Smooth muscle cell (in vitro differentiated cells): ENCODE data around the gene C17orf67. TPM values are rescaled to one million over a fixed set of nuclear protein-coding genes. Genes with fewer than 3 reads are reported as not detected.
A peak's percentile ranks its signal among the peaks of the same experiment; 100 is the strongest.

Experiments
- DNase-seq: peaks from one replicate; lab custom pipeline; 2025; ENCODE audit not compliant: unreplicated experiment; lab: John Stamatoyannopoulos, UW
- H2AFZ ChIP-seq: fragments of 200-600 bp; sonication (generic); 2 replicates; pipeline ENCODE4 v1.6.0; 2016; ENCODE audit warnings: antibody characterized with exemption, low read depth, mild to moderate bottlenecking
- H3F3A ChIP-seq: fragments of 200-600 bp; sonication (generic); 2 replicates; pipeline ENCODE4 v1.6.0; 2017; ENCODE audit warnings: antibody characterized with exemption, low read depth
- H3K27ac ChIP-seq: fragments of 200-600 bp; sonication (generic); 2 replicates; pipeline ENCODE4 v1.5.1; 2016; ENCODE audit warnings: low read depth, mild to moderate bottlenecking
- H3K27me3 ChIP-seq: fragments of 200-600 bp; sonication (generic); 2 replicates; pipeline ENCODE4 v1.6.1; 2016; ENCODE audit warnings: low read depth, mild to moderate bottlenecking
- H3K36me3 ChIP-seq: fragments of 200-600 bp; sonication (generic); 2 replicates; pipeline ENCODE4 v1.5.1; 2016; ENCODE audit warnings: low read depth
- H3K4me1 ChIP-seq: fragments of 200-600 bp; sonication (generic); 2 replicates; pipeline ENCODE4 v1.5.1; 2016; ENCODE audit warnings: low read depth
- H3K4me2 ChIP-seq: fragments of 200-600 bp; sonication (generic); 2 replicates; pipeline ENCODE4 v1.6.0; 2016; ENCODE audit warnings: mild to moderate bottlenecking
- H3K4me3 ChIP-seq: fragments of 200-600 bp; sonication (generic); 2 replicates; pipeline ENCODE4 v1.5.1; 2016; ENCODE audit warnings: mild to moderate bottlenecking
- H3K79me2 ChIP-seq: fragments of 200-600 bp; sonication (generic); 2 replicates; pipeline ENCODE4 v1.6.0; 2016; ENCODE audit warnings: low read depth, mild to moderate bottlenecking
- H3K9ac ChIP-seq: fragments of 200-600 bp; sonication (generic); 2 replicates; pipeline ENCODE4 v1.6.0; 2016; ENCODE audit warnings: low read depth
- H3K9me3 ChIP-seq: fragments of 200-600 bp; sonication (generic); replicated peaks from 2 replicates; pipeline ENCODE4 v1.5.1; 2016; ENCODE audit warnings: low read depth
- H4K20me1 ChIP-seq: fragments of 200-600 bp; sonication (generic); 2 replicates; pipeline ENCODE4 v1.6.0; 2016; ENCODE audit warnings: low read depth
- WGBS: methylation state at CpG from one replicate; pipeline ENCODE4 v1.1.7; 2016; ENCODE audit warnings: low lambda C conversion rate; 5-methylcytosine and 5-hydroxymethylcytosine counted together
- polyA plus RNA-seq: library from polyadenylated mRNA; unstranded; fragments of >200 nt; fragmentation: Nextera tagmentation; extraction: Ambion mirVana; gene quantifications from 2 replicates; pipeline ENCODE4 v1.2.1, GENCODE V29; 2016
- total RNA-seq: library from RNA; depleted of rRNA; stranded (reverse); fragments of >200 nt; gene quantifications from 2 replicates; pipeline ENCODE4 v1.2.3, GENCODE V29; 2014
- TF ChIP-seq, protein P1 (sequence below): fragments of 200-600 bp; sonication (generic); IDR thresholded peaks from 2 replicates; pipeline ENCODE4 v1.5.1; 2017; ENCODE audit warnings: borderline replicate concordance, mild to moderate bottlenecking, antibody characterized with exemption; ENCODE audit not compliant: insufficient read depth, poor library complexity, severe bottlenecking

C17orf67 gene, protein sequence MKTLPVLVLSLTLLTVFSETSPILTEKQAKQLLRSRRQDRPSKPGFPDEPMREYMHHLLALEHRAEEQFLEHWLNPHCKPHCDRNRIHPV
- total RNA-seq (0.31 TPM in 1 of 2 replicates, not detected in the other), polyA plus RNA-seq (0.47 and 0.73 TPM in 2 replicates)

DNA sequence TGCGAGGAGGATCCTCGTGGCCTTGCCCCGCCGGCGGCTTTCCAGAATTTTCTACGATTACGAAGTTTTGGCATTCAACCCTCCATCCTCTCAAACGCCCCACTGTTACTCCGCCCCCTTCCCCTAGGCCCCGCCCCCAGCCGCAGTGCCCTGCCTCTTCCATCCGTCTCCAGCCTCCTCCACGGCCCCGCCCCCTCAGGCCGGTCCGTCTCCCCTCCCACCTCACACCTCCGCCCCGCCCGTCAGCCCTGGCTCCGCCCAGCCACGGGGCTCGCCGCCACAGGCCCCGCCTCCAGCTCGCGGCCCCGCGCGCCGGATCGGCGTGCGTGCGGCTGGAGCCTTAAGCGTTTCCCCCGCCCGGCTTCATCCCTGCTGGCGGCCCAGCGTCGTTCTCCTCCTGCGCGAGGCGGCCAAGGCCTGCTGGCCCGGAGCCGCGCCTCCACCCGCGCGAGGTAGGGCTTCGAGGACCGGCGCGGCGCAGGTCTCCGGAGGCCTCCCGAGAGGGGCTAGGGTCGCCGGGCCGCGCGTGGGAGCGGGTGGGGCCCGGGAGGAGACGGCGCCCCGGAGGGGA is at the start of gene C17orf67, which contains the start of gene DGKE:
C17orf67 (minus strand) TSS at position 112 of the 571 bp plus-strand sequence. CDS start 18,110 bp downstream, outside the sequence.
DGKE (plus strand) TSS at position 343 of the 571 bp plus-strand sequence. CDS start 645 bp downstream, outside the sequence.
- H3K79me2 ChIP-seq: no peaks in the 10 kb centered on the region
- TF ChIP-seq, protein P1, sequence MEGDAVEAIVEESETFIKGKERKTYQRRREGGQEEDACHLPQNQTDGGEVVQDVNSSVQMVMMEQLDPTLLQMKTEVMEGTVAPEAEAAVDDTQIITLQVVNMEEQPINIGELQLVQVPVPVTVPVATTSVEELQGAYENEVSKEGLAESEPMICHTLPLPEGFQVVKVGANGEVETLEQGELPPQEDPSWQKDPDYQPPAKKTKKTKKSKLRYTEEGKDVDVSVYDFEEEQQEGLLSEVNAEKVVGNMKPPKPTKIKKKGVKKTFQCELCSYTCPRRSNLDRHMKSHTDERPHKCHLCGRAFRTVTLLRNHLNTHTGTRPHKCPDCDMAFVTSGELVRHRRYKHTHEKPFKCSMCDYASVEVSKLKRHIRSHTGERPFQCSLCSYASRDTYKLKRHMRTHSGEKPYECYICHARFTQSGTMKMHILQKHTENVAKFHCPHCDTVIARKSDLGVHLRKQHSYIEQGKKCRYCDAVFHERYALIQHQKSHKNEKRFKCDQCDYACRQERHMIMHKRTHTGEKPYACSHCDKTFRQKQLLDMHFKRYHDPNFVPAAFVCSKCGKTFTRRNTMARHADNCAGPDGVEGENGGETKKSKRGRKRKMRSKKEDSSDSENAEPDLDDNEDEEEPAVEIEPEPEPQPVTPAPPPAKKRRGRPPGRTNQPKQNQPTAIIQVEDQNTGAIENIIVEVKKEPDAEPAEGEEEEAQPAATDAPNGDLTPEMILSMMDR: no peak
- H3K27me3 ChIP-seq: peaks cover 10% of the 10 kb centered on the region
- peaks cover 6% of the 10 kb centered on the region for H3F3A ChIP-seq
- peaks cover 14% of the 10 kb centered on the region for H3K4me1 ChIP-seq
- peaks cover 2% of the 10 kb centered on the region for H4K20me1 ChIP-seq
- under 1% methylated on average over 33 of the region's 66 CpGs for WGBS
- peak; percentile 96 for DNase-seq
- H3K9me3 ChIP-seq: no peaks in the 10 kb centered on the region
- H2AFZ ChIP-seq: peak within 1 kb of the TSS; percentile 98
- H3K4me3 ChIP-seq: peak within 1 kb of the TSS; percentile 68
- H3K27ac ChIP-seq: no peak within 1 kb of the TSS
- no peaks in the 10 kb centered on the region for H3K36me3 ChIP-seq
- peak within 1 kb of the TSS; percentile 28 for H3K9ac ChIP-seq
- peak within 1 kb of the TSS; percentile 87 for H3K4me2 ChIP-seq

DNA sequence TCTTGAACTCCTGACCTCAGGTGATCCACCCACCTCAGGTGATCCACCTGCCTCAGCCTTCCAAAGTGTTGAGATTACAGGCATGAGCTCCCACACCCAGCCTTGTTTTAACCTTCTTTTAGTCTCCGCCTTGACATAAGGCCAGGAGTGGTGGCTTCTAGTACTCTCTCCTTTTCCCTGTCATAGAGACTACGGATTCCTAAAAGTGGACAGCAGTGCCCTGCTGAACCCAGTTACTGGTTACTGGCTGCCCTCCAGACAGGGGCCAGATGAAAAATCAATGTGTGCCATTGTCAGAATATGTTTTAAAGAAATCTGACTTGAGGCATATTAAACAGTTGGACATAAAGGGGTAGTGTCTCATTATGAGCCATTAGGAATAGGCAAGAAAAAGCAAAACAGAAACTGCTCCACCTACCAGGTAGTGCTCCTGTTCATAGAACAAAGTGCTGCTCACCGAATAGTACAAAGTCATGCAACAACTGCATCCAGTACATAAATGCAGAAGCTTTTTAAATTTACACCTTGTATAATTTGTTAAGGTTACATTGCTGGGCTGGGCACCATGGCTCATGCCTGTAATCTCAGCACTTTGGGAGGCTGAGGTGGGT is 48.1 kb upstream of the C17orf67 start:
- TF ChIP-seq, protein P1: no peak
- no peaks in the 10 kb centered on the region for H3K27me3 ChIP-seq
- no peaks in the 10 kb centered on the region for H3F3A ChIP-seq
- H3K36me3 ChIP-seq: no peaks in the 10 kb centered on the region
- H3K4me3 ChIP-seq: no peak overlapping the region
- no peak for DNase-seq
- no peak overlapping the region for H2AFZ ChIP-seq
- H4K20me1 ChIP-seq: no peaks in the 10 kb centered on the region
- H3K4me2 ChIP-seq: no peak overlapping the region
- no peaks in the 10 kb centered on the region for H3K79me2 ChIP-seq
- H3K4me1 ChIP-seq: no peaks in the 10 kb centered on the region
- 97% methylated on average over 3 of the region's 3 CpGs for WGBS
- no peak overlapping the region for H3K27ac ChIP-seq
- H3K9me3 ChIP-seq: no peaks in the 10 kb centered on the region
- H3K9ac ChIP-seq: no peak overlapping the region

DNA sequence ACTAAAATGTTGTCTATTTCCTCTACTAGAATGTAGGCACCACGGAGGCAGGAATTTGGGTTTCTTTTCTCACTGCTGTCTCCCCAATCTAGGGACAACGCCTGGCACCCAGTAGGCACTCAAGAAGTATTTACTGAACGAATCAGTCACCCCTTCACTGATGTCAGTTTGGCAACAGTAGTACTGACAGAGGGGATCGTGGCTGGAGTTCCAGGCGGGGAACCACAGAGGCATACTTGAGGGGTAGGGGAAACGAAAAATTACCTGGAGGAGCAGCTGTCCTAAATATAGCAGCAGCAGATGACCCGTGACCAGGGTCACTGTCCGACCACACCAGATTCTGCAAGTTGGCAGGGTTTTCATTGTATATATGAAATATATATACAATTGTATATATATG is 46.9 kb upstream of the C17orf67 start:
- TF ChIP-seq, protein P1: no peak
- Histone ChIP-seq H3K4me3 (no peak overlapping the region), H3K36me3 (no peaks in the 10 kb centered on the region), H3K27me3 (no peaks in the 10 kb centered on the region), H3K79me2 (no peaks in the 10 kb centered on the region), H3K4me2 (no peak overlapping the region), H3K27ac (no peak overlapping the region), H3F3A (no peaks in the 10 kb centered on the region), H3K9ac (no peak overlapping the region), H3K4me1 (no peaks in the 10 kb centered on the region), H2AFZ (no peak overlapping the region), H4K20me1 (no peaks in the 10 kb centered on the region), H3K9me3 (no peaks in the 10 kb centered on the region)
- no peak for DNase-seq
- WGBS: 89% methylated on average over 8 of the region's 8 CpGs

DNA sequence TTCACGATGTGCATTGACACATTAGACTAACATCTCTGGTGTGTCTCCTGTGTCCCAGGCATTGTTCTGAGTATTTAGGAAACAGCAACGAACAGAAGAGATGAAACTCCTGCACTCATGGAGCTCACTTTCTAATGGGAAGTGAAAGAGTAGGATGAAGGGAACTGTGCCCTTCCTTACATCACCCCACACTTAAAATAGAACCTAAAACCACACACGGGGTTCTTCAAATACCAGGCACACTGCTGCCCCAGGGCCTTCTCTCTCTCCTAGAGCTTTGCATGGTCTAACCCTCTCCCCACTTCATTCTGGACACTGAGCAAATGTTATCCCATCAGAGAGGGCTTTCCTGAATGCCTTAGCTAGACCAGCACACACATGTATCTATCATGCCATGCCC is 46.4 kb upstream of the C17orf67 start:
- Histone ChIP-seq H4K20me1 (no peaks in the 10 kb centered on the region), H3K4me2 (no peak overlapping the region), H3F3A (no peaks in the 10 kb centered on the region), H3K36me3 (no peaks in the 10 kb centered on the region), H2AFZ (no peak overlapping the region), H3K27me3 (no peaks in the 10 kb centered on the region), H3K4me3 (no peak overlapping the region), H3K79me2 (no peaks in the 10 kb centered on the region), H3K9ac (no peak overlapping the region), H3K4me1 (no peaks in the 10 kb centered on the region), H3K9me3 (no peaks in the 10 kb centered on the region), H3K27ac (no peak overlapping the region)
- DNase-seq: no peak
- WGBS: 85% methylated on average over 3 of the region's 3 CpGs
- TF ChIP-seq, protein P1: no peak
